GM12891 (cell line): Measurements from ENCODE around the gene COASY. TPM values are rescaled to one million over a fixed set of nuclear protein-coding genes. Genes with fewer than 3 reads are reported as not detected.

ENCODE experiments used
- DNase-seq: peaks from one replicate; pipeline ENCODE4 v3.0.0; 2011; ENCODE audit warnings: low spot score; ENCODE audit not compliant: insufficient read length
- FAIRE-seq: peaks from 2 replicates; lab custom pipeline; 2011; peaks lifted over from hg19 to GRCh38; lab: Jason Lieb, UNC
- PAX5 ChIP-seq: IDR thresholded peaks from 2 replicates; pipeline ENCODE4 v1.6.1; 2011; ENCODE audit warnings: low read length, moderate library complexity, mild to moderate bottlenecking; ENCODE audit not compliant: insufficient read depth, severe bottlenecking
- POLR2A ChIP-seq: IDR thresholded peaks from 2 replicates; pipeline ENCODE4 v1.6.1; 2011; ENCODE audit warnings: low read depth, low read length, control low read depth
- POLR2AphosphoS5 ChIP-seq: IDR thresholded peaks from 2 replicates; pipeline ENCODE4 v1.6.1; 2011; ENCODE audit warnings: low read depth, low read length, control low read depth
- POU2F2 ChIP-seq: IDR thresholded peaks from 2 replicates; pipeline ENCODE4 v1.6.1; 2011; ENCODE audit warnings: low read depth, mild to moderate bottlenecking, control low read depth, low read length, moderate library complexity
- SPI1 ChIP-seq: IDR thresholded peaks from 2 replicates; pipeline ENCODE4 v1.6.1; 2011; ENCODE audit warnings: low read depth, low read length, control low read depth
- TAF1 ChIP-seq: IDR thresholded peaks from 2 replicates; pipeline ENCODE4 v1.6.1; 2011; ENCODE audit warnings: low read depth, low read length, control low read depth
- polyA plus RNA-seq: library from polyadenylated mRNA; unstranded; fragments of >200 nt; gene quantifications from one replicate; pipeline ENCODE4 v1.2.1, GENCODE V29; 2012; ENCODE audit warnings: low read depth, missing spikeins, inconsistent platforms; ENCODE audit not compliant: missing spikeins

Gene COASY
- 61.8 TPM for polyA plus RNA-seq

- DNase-seq (peak; percentile 96), FAIRE-seq (peak; percentile 94)
- TF ChIP-seq TAF1 (peak; percentile 88), POU2F2 (peak; percentile 85), PAX5 (no peak), POLR2A (peak; percentile 87), POLR2AphosphoS5 (peak; percentile 93), SPI1 (no peak)
These were observed at the start of gene COASY for GRCh38 chr17:42561897-42562387. TSS of gene COASY (plus strand) at chr17:42562148. CDS start at chr17:42562623, 475 bp downstream.

- DNase-seq (no peak), FAIRE-seq (no peak)
- TF ChIP-seq POU2F2 (no peak), POLR2A (no peak), TAF1 (no peak), SPI1 (no peak), PAX5 (no peak)
These were observed 49.7 kb upstream of the COASY start for GRCh38 chr17:42512246-42512645.

GRCh38 chr17:42512733-42513251, 49.2 kb upstream of the COASY start:
- no peak for FAIRE-seq
- no peak for TF ChIP-seq POLR2AphosphoS5
- no peak for TF ChIP-seq PAX5
- TF ChIP-seq TAF1 = no peak
- TF ChIP-seq POU2F2 = no peak
- no peak for TF ChIP-seq POLR2A
- no peak for TF ChIP-seq SPI1
- DNase-seq = no peak

GRCh38 chr17:42513686-42514085, 48.3 kb upstream of the COASY start:
- DNase-seq = no peak
- TF ChIP-seq SPI1 = no peak
- TF ChIP-seq PAX5 = no peak
- TF ChIP-seq POLR2AphosphoS5 = no peak
- TF ChIP-seq POLR2A = no peak
- no peak for TF ChIP-seq POU2F2
- TF ChIP-seq TAF1 = no peak
- no peak for FAIRE-seq

GRCh38 chr17:42514279-42514678, 47.7 kb upstream of the COASY start:
- no peak for DNase-seq
- FAIRE-seq = no peak
- TF ChIP-seq POLR2A (no peak), TAF1 (no peak), SPI1 (no peak), POU2F2 (no peak), PAX5 (no peak), POLR2AphosphoS5 (no peak)

- FAIRE-seq (no peak), DNase-seq (no peak)
- TF ChIP-seq TAF1 = no peak
- no peak for TF ChIP-seq PAX5
- no peak for TF ChIP-seq SPI1
- TF ChIP-seq POLR2A = no peak
- TF ChIP-seq POU2F2 = no peak
- no peak for TF ChIP-seq POLR2AphosphoS5
These were observed 47.1 kb upstream of the COASY start for GRCh38 chr17:42514867-42515266.

GRCh38 chr17:42517516-42517915, 44.4 kb upstream of the COASY start:
- FAIRE-seq (peak; percentile 89), DNase-seq (peak; percentile 74)
- TF ChIP-seq TAF1 = no peak
- no peak for TF ChIP-seq POLR2AphosphoS5
- TF ChIP-seq POLR2A = no peak
- 0 out of 2 replicates have a peak, but pooled peaks have one; percentile 26 for TF ChIP-seq SPI1
- TF ChIP-seq POU2F2 = 0 out of 2 replicates have a peak, but pooled peaks have one; percentile 37
- TF ChIP-seq PAX5 = no peak

GRCh38 chr17:42518046-42518754, 43.7 kb upstream of the COASY start:
- no peak for FAIRE-seq
- TF ChIP-seq TAF1 (no peak), POU2F2 (no peak), POLR2AphosphoS5 (no peak; the same call in 1 of the 2 replicates), POLR2A (no peak)
- no peak for DNase-seq

GRCh38 chr17:42518755-42519545, 43.0 kb upstream of the COASY start:
- no peak for FAIRE-seq
- no peak for DNase-seq

More at GRCh38 chr17:42518755-42519545, 43.0 kb upstream of the COASY start:
- TF ChIP-seq PAX5 (no peak), POU2F2 (no peak)
